WTC11 (cell line): ENCODE data around the gene ARID2.

ENCODE experiments used
- CBFB ChIP-seq: sonication (generic); formaldehyde crosslinking; IDR thresholded peaks from 2 replicates; pipeline ENCODE4 v1.8.1; 2022; ENCODE audit warnings: mild to moderate bottlenecking, low read depth, missing genetic modification reagents
- CTCF ChIP-seq: fragments of 200-600 bp; IDR thresholded peaks from 2 replicates; pipeline ENCODE4 v1.8.0; 2022; ENCODE audit warnings: antibody characterized with exemption
- ETV6 ChIP-seq: sonication (generic); formaldehyde crosslinking; IDR thresholded peaks from 2 replicates; pipeline ENCODE4 v1.8.1; 2022; ENCODE audit warnings: mild to moderate bottlenecking, missing genetic modification reagents
- FOXJ3 ChIP-seq: sonication (generic); formaldehyde crosslinking; IDR thresholded peaks from 2 replicates; pipeline ENCODE4 v1.9.0; 2021; ENCODE audit warnings: missing genetic modification reagents, mild to moderate bottlenecking, borderline replicate concordance
- HMGXB4 ChIP-seq: sonication (generic); formaldehyde crosslinking; IDR thresholded peaks from 2 replicates; pipeline ENCODE4 v1.8.1; 2023; ENCODE audit warnings: mild to moderate bottlenecking, moderate library complexity, missing genetic modification reagents
- PRRX2 ChIP-seq: fragments of 250-450 bp; sonication (Bioruptor Pico); IDR thresholded peaks from 2 replicates; pipeline ENCODE4 v1.8.0; 2021; ENCODE audit warnings: mild to moderate bottlenecking
- SMAD3 ChIP-seq: sonication (generic); formaldehyde crosslinking; IDR thresholded peaks from 2 replicates; pipeline ENCODE4 v1.8.0; 2022; ENCODE audit warnings: missing genetic modification reagents, mild to moderate bottlenecking, borderline replicate concordance
- SP1 ChIP-seq: sonication (generic); formaldehyde crosslinking; conservative IDR thresholded peaks from 2 replicates; pipeline ENCODE4 v1.8.1; 2022; ENCODE audit warnings: missing genetic modification reagents
- USF2 ChIP-seq: sonication (generic); formaldehyde crosslinking; IDR thresholded peaks from 2 replicates; pipeline ENCODE4 v1.8.1; 2023; ENCODE audit warnings: mild to moderate bottlenecking, missing genetic modification reagents, moderate library complexity
- ZNF138 ChIP-seq: sonication (generic); formaldehyde crosslinking; conservative IDR thresholded peaks from 2 replicates; pipeline ENCODE4 v1.8.1; 2022; ENCODE audit warnings: mild to moderate bottlenecking, moderate library complexity, missing genetic modification reagents
- ZNF263 ChIP-seq: sonication (generic); formaldehyde crosslinking; IDR thresholded peaks from 2 replicates; pipeline ENCODE4 v1.8.1; 2022; ENCODE audit warnings: low read depth, mild to moderate bottlenecking, moderate library complexity, missing genetic modification reagents
- ZNF512 ChIP-seq: sonication (generic); formaldehyde crosslinking; IDR thresholded peaks from 2 replicates; pipeline ENCODE4 v1.8.1; 2022; ENCODE audit warnings: missing genetic modification reagents, borderline replicate concordance
- TF ChIP-seq, protein P1 (sequence below): sonication (generic); formaldehyde crosslinking; IDR thresholded peaks from 2 replicates; pipeline ENCODE4 v1.8.0; 2022; ENCODE audit warnings: mild to moderate bottlenecking, missing genetic modification reagents
- TF ChIP-seq, protein P2 (sequence below): sonication (generic); formaldehyde crosslinking; IDR thresholded peaks from 2 replicates; pipeline ENCODE4 v1.8.0; 2022; ENCODE audit warnings: missing genetic modification reagents

DNA sequence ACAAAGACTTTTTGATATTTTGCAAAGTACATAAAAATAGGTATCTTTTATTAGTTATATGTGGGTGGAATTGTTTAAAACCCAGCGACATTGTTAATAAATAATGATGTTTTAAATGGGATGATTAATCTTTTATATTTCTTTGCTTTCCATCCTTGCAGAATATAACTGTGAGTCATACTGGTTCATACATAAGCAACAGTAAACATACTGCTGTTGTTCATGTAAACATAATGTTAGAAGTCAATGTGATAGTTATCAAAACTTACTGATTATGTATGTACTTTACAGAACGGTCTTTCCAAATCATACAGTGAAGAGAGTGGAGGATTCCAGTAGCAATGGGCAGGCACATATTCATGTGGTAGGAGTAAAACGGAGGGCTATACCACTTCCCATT lies 119.8 kb downstream of the ARID2 start:
- TF ChIP-seq PRRX2, result no peak
- TF ChIP-seq CBFB (CRISPR knock-in tag), result no peak
- no peak for TF ChIP-seq CTCF
- no peak for TF ChIP-seq FOXJ3 (CRISPR knock-in tag)
- TF ChIP-seq, protein P1, sequence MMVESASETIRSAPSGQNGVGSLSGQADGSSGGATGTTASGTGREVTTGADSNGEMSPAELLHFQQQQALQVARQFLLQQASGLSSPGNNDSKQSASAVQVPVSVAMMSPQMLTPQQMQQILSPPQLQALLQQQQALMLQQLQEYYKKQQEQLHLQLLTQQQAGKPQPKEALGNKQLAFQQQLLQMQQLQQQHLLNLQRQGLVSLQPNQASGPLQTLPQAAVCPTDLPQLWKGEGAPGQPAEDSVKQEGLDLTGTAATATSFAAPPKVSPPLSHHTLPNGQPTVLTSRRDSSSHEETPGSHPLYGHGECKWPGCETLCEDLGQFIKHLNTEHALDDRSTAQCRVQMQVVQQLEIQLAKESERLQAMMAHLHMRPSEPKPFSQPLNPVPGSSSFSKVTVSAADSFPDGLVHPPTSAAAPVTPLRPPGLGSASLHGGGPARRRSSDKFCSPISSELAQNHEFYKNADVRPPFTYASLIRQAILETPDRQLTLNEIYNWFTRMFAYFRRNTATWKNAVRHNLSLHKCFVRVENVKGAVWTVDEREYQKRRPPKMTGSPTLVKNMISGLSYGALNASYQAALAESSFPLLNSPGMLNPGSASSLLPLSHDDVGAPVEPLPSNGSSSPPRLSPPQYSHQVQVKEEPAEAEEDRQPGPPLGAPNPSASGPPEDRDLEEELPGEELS (CRISPR knock-in tag), result no peak
- TF ChIP-seq SP1 (CRISPR knock-in tag), result no peak
- TF ChIP-seq ZNF138, result no peak
- no peak for TF ChIP-seq ETV6 (CRISPR knock-in tag)
- no peak for TF ChIP-seq ZNF263 (CRISPR knock-in tag)
- TF ChIP-seq, protein P2, sequence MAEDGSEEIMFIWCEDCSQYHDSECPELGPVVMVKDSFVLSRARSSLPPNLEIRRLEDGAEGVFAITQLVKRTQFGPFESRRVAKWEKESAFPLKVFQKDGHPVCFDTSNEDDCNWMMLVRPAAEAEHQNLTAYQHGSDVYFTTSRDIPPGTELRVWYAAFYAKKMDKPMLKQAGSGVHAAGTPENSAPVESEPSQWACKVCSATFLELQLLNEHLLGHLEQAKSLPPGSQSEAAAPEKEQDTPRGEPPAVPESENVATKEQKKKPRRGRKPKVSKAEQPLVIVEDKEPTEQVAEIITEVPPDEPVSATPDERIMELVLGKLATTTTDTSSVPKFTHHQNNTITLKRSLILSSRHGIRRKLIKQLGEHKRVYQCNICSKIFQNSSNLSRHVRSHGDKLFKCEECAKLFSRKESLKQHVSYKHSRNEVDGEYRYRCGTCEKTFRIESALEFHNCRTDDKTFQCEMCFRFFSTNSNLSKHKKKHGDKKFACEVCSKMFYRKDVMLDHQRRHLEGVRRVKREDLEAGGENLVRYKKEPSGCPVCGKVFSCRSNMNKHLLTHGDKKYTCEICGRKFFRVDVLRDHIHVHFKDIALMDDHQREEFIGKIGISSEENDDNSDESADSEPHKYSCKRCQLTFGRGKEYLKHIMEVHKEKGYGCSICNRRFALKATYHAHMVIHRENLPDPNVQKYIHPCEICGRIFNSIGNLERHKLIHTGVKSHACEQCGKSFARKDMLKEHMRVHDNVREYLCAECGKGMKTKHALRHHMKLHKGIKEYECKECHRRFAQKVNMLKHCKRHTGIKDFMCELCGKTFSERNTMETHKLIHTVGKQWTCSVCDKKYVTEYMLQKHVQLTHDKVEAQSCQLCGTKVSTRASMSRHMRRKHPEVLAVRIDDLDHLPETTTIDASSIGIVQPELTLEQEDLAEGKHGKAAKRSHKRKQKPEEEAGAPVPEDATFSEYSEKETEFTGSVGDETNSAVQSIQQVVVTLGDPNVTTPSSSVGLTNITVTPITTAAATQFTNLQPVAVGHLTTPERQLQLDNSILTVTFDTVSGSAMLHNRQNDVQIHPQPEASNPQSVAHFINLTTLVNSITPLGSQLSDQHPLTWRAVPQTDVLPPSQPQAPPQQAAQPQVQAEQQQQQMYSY (CRISPR knock-in tag), result no peak
- TF ChIP-seq SMAD3 (CRISPR knock-in tag), result no peak
- TF ChIP-seq USF2, result no peak
- TF ChIP-seq ZNF512 (CRISPR knock-in tag), result no peak
- no peak for TF ChIP-seq HMGXB4 (CRISPR knock-in tag)
